Measurements from ENCODE around the gene GALNTL6.
A peak's percentile ranks its signal among the peaks of the same experiment; 100 is the strongest.
"Not testable (repeated sequence)": the region's sequence is repeated elsewhere in the genome, so short reads cannot be mapped to it uniquely, and the experiment has no call there.

The GALNTL6 gene

DNA sequence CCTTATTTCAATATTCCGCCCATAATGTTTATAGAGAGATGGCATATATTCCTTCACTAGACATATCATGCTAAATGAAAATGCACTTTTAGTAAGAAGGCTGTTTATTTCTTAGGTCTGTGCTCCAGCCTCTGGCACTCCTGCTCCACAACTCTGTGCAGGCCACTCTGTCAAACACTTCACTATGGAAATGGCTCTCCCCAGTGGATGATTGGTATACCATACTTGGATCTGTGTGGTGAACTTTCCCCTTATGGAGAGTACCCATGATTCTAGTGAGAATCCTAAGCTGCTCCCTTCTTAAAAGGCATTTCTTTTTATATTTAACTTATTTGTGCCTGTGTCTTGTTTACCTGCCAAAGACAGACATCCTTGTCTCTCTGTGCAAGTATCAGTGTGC lies 875.3 kb downstream of the GALNTL6 start:
- DNase-seq: no peak

GRCh38 chr4:172691552-172691951 lies 878.3 kb downstream of the GALNTL6 start:
- DNase-seq: no peak

GRCh38 chr4:172692701-172693100 lies 879.5 kb downstream of the GALNTL6 start:
- DNase-seq: no peak

DNA sequence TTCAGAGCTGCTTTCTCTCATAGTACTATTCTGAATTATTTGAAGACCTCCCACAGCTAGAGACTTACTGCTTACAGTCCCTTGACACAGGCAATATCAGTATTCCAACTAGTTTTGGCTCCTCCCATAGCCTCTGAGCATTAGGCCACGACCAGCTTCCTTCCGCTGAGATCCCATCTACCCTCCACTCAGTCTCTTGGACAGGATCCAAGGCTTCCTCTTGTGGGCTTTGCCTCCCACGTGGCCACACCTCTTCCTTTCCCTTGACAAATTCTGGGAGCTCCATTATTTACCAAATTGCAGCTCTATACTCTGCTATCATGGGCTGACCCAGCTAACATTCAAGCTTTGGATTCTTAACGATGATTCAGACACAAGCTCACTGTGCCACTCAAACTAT lies 885.1 kb downstream of the GALNTL6 start:
- peak; percentile 12 to 24 for DNase-seq

GRCh38 chr4:172705565-172705964 lies 892.4 kb downstream of the GALNTL6 start:
- DNase-seq: no peak

DNA sequence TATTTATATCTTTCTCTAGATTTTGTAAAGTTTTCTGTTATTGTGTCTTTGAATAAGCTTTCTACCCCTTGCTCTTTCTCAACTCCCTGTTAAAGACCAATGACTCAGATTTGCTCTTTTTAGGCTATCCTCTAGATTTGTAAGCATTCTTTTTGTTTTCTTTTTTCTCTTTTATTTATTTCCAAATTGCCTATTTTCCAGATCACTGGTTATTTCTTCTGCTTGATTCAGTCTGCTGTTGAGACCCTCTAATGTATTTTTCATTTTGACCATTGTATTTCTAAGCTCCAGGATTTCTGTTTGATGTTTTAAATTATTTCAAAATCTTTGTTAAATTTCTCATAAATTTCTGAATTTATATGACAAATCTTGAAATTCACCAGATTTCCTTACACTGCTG lies 892.8 kb downstream of the GALNTL6 start:
- no peak for DNase-seq

- no peak for DNase-seq
Observed at GRCh38 chr4:172707622-172708021, 894.4 kb downstream of the GALNTL6 start.

- no peak for DNase-seq
Observed at GRCh38 chr4:172708184-172708583, 895.0 kb downstream of the GALNTL6 start.

DNA sequence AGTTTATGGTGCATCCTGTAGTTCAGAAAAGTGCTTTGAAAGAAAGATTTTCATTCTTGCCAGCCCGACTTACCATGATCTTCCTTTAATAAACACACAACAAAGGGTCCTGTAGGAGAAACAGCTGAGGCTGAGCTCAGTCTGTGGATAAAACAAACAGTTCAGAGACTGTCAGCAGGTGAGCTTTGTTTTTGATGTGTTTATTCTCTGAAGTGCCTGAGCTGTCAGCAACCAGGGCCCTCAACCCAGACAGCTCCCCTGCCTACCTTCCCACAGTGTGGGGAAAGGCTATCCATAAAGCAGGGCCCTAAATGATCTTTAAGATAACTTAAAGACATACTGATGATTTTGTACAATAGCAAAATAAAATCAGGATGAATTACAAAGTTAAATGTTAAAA lies 896.2 kb downstream of the GALNTL6 start:
- DNase-seq: no peak

- DNase-seq: no peak
Observed at GRCh38 chr4:172716291-172716690, 903.1 kb downstream of the GALNTL6 start.

- DNase-seq: no peak
Observed at GRCh38 chr4:172721659-172722058, 908.5 kb downstream of the GALNTL6 start.

GRCh38 chr4:172725581-172725980 lies 912.4 kb downstream of the GALNTL6 start:
- DNase-seq: no peak

- no peak for DNase-seq
Observed at GRCh38 chr4:172726001-172726423, 912.8 kb downstream of the GALNTL6 start.

DNA sequence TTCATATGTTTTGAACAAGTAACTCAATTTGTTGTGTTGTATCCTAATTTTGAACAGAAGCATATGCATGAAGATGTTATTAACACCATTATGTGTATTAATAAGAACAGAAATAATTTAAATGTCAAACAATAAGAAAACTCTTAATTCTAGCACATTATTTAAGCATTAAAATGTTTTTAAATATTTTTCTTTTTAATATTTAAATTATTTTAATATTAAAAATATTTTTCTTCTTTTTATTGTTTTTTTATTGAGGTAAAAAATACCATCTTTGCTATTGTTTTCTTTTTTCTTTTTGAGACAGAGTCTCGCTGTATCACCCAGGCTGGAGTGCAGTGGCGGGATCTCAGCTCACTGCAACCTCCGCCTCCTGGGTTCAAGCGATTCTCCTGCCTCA lies 914.4 kb downstream of the GALNTL6 start:
- DNase-seq: no peak

- not testable (repeated sequence) for DNase-seq
Observed at GRCh38 chr4:172733645-172734044, 920.4 kb downstream of the GALNTL6 start.

- DNase-seq: no peak
Observed at GRCh38 chr4:172734555-172734954, 921.4 kb downstream of the GALNTL6 start.

DNA sequence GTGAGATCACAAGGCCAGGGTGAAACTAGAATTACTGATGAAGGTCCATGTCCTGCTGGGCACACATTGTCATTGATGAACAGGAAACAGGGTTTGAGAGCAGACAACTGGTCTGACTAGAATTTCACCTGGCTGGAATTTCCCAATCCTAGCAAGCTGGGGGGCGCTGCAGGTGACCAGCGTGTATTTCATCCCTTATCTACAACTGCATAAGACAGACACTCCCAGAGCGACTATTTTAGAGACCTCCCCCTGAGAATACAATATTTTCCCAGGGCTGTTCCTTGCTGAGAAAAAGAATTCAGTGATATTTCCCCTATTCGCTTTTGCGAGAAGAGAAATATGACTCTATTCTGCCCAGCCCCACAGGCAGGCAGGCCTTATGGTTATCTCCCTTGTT lies 922.8 kb downstream of the GALNTL6 start:
- DNase-seq: no peak

DNA sequence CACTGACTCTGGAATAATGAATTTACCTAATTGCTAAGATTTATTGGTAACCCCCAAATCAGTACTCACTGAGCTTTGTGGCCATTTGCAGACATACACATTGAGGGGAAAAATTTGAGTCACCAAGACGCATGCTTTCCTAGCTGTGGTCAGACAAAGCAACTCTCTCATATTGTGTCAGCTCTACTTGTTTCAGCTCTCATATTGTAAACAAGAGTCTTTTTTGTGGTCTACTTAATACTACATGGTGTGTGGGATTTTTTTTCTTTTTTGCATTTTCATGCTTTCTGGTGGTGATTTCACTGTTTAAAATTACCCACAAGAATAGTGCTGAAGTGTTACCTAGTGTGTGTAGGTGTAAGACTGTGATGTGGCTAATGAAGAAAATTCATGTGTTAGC lies 927.2 kb downstream of the GALNTL6 start:
- no peak for DNase-seq

DNA sequence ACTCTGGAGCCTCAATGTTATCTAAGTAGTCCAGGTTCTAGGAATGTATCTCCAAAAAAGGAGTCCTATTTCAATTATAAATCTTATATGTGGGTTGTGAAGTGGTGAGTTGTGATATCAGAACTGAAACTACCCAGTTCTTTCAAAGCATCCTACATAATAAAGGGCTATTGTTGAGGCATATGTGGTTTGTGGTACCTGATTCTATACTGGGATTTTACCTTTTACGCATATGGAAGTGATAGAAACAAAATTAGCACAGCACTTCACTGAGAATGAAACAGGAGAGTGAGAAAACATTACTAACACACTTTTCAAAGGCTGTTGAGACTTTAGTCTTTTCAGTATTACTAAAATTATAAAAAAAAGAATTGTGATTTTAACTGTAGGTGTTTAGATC lies 937.7 kb downstream of the GALNTL6 start:
- DNase-seq: no peak

DNA sequence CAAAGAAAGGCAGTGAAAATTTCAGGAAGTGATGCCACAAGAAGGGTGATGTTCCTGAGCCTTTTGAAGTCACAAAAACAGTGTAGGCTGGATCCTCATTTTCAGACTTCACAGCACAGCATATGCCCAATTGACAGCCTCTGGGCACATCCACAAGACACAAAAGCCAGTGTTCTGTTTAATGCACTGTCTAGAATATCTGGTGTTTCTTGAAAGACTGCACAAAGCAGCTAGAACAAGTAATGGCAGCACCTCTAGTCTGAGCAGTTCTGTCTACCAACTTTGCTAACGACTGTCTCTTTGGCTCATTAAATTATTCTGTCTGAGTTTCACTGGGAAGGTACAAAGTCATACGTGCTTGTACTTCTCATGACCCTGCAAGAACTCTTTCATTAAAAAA lies 938.3 kb downstream of the GALNTL6 start:
- no peak for DNase-seq

GRCh38 chr4:172758586-172759340 lies 945.6 kb downstream of the GALNTL6 start:
- DNase-seq: peak; percentile 72 to 79

DNA sequence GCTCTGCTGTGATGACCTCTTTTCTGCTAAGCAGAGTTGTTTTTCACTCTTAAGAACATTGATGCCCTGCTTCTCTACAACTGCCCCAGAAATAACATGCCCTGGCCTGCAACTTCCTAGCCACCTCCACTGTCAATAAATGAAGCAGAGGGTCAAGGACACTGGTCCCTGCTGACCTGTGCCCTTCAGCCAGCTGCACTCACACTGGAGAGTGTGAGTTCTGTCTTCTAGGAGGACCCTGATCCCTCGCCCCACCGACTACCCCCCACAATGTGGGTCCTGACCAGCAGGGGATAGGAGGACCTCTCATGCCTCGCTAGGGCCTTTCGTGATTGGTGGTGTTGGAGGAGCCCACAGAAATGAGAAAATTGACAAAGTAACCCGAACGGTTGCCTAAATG lies 947.3 kb downstream of the GALNTL6 start:
- DNase-seq: no peak

DNA sequence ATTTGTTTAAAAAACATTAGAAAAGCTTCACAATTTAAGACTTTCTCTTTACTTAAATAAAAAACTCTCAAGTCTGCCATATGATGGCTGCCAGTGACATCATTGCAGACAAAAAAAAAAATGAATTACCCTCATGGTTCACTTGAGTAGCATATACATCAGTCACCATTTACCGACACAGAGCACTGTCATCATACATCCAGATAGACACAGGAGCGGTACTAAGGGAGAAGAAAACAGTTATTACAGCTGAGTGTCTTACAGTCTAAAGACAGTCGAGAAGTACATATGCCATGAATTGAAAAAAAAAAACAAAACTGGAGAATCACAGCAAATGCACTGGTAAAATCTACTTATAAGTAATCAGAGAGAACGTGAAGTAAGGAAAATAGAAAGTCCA lies 949.7 kb downstream of the GALNTL6 start:
- no peak for DNase-seq

- DNase-seq: no peak
Observed at GRCh38 chr4:172770787-172771186, 957.6 kb downstream of the GALNTL6 start.

- DNase-seq: no peak
Observed at GRCh38 chr4:172772781-172773180, 959.6 kb downstream of the GALNTL6 start.

All from Kasumi-1 (cell line).